IPS-NIHi7 (cell line): ENCODE results near the gene SGMS1.
"Not testable (repeated sequence)": the region's sequence is repeated elsewhere in the genome, so short reads cannot be mapped to it uniquely, and the experiment has no call there.

Experiments used
- DNase-seq: peaks from one replicate; pipeline ENCODE4 v3.0.0; 2012; ENCODE audit warnings: mixed read lengths; ENCODE audit errors: extremely low spot score

SGMS1 gene

GRCh38 chr10:50538555-50539398, 85.0 kb downstream of the SGMS1 start:
- DNase-seq: no peak

GRCh38 chr10:50536617-50537240, 87.0 kb downstream of the SGMS1 start:
- DNase-seq: no peak

GRCh38 chr10:50534748-50535376, 88.9 kb downstream of the SGMS1 start:
- not testable (repeated sequence) for DNase-seq

- no peak for DNase-seq
Measured at GRCh38 chr10:50533296-50533695, 90.5 kb downstream of the SGMS1 start.

GRCh38 chr10:50531388-50532077, 92.2 kb downstream of the SGMS1 start:
- DNase-seq: no peak

GRCh38 chr10:50529660-50530059, 94.1 kb downstream of the SGMS1 start:
- DNase-seq: no peak

GRCh38 chr10:50528206-50528605, 95.5 kb downstream of the SGMS1 start:
- DNase-seq: no peak

- DNase-seq: no peak
Measured at GRCh38 chr10:50527442-50528043, 96.2 kb downstream of the SGMS1 start.

GRCh38 chr10:50526185-50526584, 97.6 kb downstream of the SGMS1 start:
- DNase-seq: no peak

- no peak for DNase-seq
Measured at GRCh38 chr10:50523357-50523756, 100.4 kb downstream of the SGMS1 start.

GRCh38 chr10:50522908-50523307, 100.8 kb downstream of the SGMS1 start:
- DNase-seq: no peak

GRCh38 chr10:50520115-50520514, 103.6 kb downstream of the SGMS1 start:
- no peak for DNase-seq

GRCh38 chr10:50517626-50518025, 106.1 kb downstream of the SGMS1 start:
- DNase-seq: no peak

GRCh38 chr10:50516171-50516570, 107.6 kb downstream of the SGMS1 start:
- no peak for DNase-seq

- DNase-seq: no peak
Measured at GRCh38 chr10:50515420-50515819, 108.3 kb downstream of the SGMS1 start.

- no peak for DNase-seq
Measured at GRCh38 chr10:50514995-50515394, 108.8 kb downstream of the SGMS1 start.

- no peak for DNase-seq
Measured at GRCh38 chr10:50513956-50514355, 109.8 kb downstream of the SGMS1 start.

GRCh38 chr10:50512743-50513416, 110.9 kb downstream of the SGMS1 start:
- DNase-seq: no peak

- no peak for DNase-seq
Measured at GRCh38 chr10:50512214-50512595, 111.6 kb downstream of the SGMS1 start.

GRCh38 chr10:50511492-50512213, 112.1 kb downstream of the SGMS1 start:
- DNase-seq: no peak
